Measurements from ENCODE around the gene JPT2.

DNA sequence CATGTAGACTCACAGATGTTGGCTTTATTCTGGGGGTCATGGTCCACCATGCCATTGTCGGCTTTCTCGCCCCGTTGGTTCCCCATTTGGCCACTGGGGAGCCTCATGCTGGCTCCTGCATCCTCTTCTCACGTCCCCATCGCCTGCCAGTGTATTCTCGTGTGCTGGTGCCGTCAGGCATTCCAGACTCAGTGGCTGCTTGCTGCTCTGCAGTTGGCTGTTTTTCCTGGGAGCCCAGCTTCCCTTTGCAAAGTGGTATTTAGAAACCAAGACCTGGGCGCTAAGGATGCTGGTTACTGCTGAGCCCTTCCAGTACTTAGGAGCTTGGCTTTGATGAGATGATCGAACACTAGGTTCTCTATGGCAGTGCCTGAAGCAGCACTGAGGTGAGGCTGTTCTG lies 46.8 kb upstream of the JPT2 start:
- TF ChIP-seq, protein P1, sequence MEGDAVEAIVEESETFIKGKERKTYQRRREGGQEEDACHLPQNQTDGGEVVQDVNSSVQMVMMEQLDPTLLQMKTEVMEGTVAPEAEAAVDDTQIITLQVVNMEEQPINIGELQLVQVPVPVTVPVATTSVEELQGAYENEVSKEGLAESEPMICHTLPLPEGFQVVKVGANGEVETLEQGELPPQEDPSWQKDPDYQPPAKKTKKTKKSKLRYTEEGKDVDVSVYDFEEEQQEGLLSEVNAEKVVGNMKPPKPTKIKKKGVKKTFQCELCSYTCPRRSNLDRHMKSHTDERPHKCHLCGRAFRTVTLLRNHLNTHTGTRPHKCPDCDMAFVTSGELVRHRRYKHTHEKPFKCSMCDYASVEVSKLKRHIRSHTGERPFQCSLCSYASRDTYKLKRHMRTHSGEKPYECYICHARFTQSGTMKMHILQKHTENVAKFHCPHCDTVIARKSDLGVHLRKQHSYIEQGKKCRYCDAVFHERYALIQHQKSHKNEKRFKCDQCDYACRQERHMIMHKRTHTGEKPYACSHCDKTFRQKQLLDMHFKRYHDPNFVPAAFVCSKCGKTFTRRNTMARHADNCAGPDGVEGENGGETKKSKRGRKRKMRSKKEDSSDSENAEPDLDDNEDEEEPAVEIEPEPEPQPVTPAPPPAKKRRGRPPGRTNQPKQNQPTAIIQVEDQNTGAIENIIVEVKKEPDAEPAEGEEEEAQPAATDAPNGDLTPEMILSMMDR (conservative IDR thresholded peaks at IDR 0.05; ENCODE audit: low read depth, low read length): no peak
- TF ChIP-seq EZH2 (IDR thresholded peaks at IDR 0.05; ENCODE audit: borderline replicate concordance, low read depth, low read length, poor library complexity, severe bottlenecking): no peak

Measured in A673 (cell line).